HK-2 (cell line): ENCODE data around the gene SPACA9.

Experiments
- DNase-seq: peaks from one replicate; pipeline ENCODE4 v3.0.0-alpha.2; 2018; ENCODE audit not compliant: unreplicated experiment

SPACA9 gene

GRCh38 chr9:132894862-132895835 lies 16.5 kb downstream of the SPACA9 start:
- no peak for DNase-seq

GRCh38 chr9:132896264-132896663 lies 17.6 kb downstream of the SPACA9 start:
- no peak for DNase-seq

- no peak for DNase-seq
Observed at GRCh38 chr9:132896906-132897305, 18.2 kb downstream of the SPACA9 start.

DNA sequence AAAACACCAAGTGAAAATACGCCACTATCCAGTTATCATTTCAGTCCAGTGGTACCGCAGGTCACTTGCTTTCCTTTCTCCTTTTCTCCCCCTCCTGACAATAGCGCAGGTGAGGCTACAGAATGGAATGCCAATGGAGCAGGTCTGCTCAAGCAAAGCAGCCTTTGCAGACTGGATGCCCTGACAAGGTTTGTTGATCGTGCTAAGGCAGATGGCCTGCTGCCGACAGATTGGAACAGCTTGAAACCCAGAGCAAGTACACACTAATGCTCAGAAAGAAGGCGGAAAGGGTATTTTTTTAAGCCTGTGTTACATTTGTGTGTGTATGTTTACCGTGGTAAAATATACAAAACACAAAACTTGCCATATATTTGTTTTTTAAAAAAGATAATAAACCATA lies 19.4 kb downstream of the SPACA9 start:
- no peak for DNase-seq

DNA sequence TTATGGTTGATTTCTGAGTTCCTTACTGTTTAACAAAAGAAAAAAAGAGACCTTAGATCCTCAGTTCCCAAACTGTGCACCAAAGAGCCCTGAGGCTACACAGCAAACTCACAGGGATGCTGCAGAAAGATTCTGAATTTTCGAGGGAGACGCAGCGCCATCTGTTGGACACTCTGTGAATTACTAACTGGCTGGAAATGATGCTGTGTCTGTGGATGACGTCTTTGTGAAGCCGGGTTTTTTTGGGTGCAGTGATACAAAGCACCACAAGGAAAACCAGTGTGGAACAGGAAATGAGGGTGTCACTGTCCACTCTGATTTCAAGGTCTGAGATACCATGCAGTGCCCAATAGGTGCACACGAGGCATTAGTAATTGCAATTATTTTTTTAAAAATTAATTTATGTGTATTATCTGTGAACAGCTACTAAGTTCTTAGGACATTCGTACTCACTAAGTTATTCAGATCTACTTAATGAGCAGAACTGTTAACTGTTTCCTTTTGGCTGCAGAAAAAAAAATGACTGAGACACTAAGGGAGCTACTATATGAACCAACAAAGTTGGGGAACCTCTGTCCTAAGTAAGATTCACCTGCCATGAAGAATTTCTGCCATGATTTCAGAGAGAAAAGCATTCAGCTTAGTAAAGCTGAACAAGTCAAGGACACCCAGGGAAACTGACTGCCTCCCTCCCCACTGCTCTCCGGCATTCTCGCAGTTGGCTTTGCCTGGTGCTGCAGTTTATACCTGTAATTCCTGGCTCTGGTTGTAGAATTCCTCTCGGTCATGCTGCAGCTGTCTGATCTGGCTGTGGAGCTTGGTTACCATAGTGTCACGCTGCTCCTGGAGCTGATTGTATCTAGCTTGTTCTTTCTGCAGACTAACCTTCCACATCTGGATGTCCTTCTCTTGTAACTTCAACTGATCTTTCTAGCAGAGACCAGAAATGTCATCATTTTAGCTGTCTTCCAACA lies 23.4 kb downstream of the SPACA9 start:
- DNase-seq: peak; percentile 70

DNA sequence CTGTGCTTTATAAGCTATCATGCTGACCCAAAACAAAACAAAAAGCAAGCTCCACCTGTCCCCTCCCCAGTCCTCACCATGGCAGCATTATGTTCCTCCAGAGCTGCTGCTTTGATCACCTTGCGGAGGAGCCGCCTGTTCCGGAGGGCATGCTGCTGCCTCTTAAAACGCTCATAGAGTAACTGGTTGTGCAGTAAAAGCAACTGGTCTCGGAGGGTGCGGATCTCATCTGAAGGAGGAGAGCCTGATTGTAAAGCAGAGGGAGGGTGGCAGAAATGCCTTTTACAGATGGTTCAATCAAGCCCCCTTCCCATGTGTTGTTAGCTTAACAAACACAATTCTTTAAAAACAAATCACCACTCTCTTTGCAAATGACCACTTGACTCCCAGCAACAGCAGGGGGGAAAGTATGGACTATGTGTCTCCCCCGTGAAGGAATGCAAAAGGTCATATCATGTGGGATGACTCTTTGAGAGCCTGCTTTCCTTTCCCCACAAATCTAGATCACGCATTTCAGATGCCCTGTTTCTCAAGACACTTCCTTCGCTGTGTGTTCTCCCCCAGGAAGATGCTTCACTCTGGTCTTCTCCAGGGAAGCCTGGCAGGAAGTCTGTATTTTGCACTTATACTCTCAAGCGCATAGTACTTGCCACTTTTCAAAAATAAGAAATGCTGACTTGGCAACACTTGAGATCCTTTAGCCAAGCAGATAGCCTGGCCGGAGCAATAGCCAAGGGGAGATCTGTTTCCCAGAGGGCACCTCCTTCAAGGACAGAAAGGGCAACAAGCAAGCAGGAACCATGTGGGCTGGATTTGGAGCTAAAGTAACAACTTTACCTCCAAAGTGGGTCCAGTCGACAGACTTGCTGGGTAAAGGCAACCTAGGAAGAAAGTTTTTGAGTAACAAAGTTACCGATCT lies 25.1 kb downstream of the SPACA9 start:
- no peak for DNase-seq

DNA sequence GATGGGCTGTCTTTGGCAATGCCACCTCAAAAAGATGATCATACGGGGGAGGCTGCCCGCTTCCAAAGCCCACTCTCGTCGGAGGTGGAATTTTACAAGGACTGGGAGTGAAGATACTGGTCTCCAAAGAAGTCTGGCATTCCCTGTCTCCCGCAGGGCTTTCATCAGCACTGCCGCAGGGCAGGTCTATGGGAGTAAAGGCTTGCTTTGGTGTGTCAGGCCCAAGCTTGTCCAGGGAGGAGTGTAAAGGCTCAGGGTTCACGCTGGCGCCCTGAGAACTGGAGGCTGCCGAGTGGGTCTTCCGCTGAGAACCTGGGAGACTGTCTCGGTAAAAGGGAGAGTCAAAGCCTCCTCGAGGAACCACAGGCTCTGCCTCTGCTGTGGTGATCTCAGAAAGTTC lies 27.0 kb downstream of the SPACA9 start:
- DNase-seq: no peak

DNA sequence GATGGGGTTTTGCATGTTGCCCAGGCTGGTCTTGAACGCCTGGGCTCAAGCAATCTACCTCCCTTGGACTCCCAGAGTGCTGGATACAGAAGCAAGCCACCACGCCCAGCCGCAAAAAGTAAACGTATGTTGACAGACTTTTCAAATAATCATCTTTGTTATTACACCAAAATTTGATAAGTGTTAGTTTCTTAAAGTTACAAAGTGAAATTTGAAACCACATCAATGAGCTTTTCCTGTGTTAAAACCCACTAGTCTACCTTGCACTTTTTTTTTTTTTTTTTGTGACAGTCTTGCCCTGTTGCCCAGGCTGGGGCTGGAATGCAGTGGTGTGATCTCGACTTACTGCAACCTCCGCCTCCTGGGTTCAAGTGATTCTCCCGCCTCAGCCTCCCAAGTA lies 29.9 kb downstream of the SPACA9 start:
- no peak for DNase-seq

DNA sequence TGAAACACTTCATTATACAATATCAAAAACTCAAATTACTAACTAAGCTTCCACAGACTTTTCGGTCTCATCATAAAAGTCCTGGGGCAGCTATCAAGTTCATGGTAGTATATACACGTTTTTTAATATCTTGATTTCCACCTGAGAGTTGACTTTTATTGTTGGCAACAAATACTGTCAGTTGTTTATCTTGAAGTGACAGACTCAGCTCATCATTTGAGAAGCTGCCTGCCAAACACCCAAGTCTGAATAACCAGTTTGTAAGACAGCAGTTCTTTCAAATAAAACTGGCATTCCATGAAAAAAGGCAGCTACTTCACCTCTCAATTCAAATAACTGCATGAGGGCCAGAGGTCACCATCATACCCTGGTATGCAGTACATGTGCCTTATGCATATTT lies 30.6 kb downstream of the SPACA9 start:
- no peak for DNase-seq

GRCh38 chr9:132910376-132910775 lies 31.7 kb downstream of the SPACA9 start:
- no peak for DNase-seq

GRCh38 chr9:132912131-132912530 lies 33.4 kb downstream of the SPACA9 start:
- no peak for DNase-seq

- no peak for DNase-seq
Observed at GRCh38 chr9:132914924-132915323, 36.2 kb downstream of the SPACA9 start.

- DNase-seq: no peak
Observed at GRCh38 chr9:132919614-132920268, 41.0 kb downstream of the SPACA9 start.

GRCh38 chr9:132923346-132923902 lies 44.7 kb downstream of the SPACA9 start:
- DNase-seq: no peak

DNA sequence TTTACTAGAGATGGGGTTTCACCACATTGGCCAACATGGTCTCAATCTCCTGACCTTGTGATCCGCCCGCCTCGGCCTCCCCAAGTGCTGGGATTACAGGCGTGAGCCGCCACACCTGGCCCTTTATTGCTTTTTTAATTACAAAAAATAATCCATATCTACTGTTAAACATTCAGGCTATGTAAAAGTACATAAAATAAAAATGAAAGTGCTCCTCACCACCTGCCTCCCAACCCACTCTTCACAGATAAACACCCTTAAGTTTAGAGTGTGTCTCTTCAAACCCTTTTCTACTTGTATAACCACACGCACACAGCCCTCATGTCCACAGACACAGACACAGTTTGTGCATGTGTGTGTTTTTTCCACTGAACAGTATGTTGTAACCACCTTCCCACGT lies 49.0 kb downstream of the SPACA9 start:
- no peak for DNase-seq

DNA sequence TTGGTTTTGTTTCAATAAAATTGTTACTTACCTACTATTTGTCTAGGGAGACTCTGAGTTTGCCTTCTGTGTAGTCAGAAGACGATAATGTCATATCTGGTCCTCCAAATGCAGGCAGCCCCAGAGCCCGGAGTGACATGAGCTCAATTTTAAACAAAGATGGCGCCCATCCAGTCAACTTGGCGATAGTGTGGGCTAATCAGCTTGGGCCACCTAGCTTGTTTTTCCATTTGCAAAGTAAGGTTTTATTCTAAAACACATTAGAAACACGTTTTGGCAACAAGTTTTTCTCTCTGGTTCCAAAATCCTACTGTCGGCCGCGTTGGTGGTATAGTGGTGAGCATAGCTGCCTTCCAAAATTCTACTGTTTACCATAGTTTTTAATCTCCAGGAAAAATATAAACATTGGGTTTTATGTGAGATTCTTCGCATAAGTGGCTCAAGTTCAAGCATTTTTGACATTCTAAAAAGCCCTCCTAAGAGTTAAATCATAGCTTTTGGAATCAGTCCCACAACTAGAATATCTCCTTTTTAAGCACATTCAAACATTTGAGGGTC lies 52.6 kb downstream of the SPACA9 start:
- no peak for DNase-seq

DNA sequence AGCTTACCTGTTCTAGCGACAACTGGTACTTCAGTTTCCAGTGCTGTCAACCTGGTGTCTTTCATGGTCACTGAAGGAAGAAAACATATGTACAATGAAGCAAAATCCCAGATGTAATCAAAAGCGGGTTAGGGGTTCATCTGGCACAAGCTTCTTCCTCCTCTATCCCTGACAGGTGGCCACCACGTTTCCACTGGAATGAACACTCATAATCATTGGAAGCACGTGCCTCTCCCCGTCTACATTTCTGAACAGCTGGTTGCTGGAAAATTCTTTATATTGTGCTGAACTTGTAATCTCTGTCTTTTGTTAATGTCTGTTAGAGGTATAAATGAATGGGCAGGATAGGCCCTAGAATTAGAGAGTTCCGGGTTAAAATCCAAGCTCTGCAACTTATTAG lies 56.3 kb downstream of the SPACA9 start:
- DNase-seq: no peak

DNA sequence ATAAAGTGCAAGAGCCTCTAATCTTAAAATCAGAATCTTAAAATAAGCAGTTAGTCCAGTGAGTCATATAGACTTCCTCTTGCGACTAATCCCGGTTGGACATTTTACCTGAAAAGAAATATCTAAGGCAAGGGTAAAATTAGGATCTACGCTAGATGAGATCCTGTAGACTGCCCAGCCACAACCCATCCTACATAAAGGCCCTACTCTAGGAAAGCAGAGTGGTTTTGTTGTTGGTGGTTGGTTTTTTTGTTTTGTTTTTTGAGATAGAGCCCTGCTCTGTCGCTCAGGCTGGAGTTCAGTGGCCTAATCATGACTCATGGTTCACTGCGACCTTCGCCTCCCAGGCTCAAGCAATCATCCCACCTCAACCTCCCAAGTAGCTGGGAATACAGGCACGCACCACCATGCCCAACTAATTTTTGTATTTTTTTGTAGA lies 58.8 kb downstream of the SPACA9 start:
- no peak for DNase-seq

DNA sequence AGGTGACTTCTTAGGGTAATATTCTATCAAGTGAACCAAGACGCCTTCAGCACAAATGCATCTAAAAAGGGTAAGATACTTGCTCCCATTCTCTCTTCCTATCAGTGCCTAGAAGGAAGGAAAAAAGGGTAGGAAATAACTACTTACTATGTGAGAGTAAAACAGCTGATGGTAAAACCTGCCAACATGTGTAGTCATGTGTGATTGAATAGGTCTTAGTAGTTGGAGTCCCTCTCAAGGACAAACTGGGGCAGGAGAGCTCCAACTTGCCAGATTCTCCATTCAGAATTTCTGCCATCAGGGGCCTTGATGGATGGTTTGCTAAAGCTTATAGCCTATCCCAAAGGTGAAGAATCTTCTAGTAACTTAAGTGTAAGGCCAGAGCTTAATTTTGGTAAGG lies 60.5 kb downstream of the SPACA9 start:
- DNase-seq: no peak
